Raji (cell line): Measurements from ENCODE around the gene VIM.

Experiments used
- POLR2A ChIP-seq: IDR thresholded peaks from 2 replicates; pipeline ENCODE4 v1.6.1; 2011; ENCODE audit warnings: low read depth, low read length, control low read depth; ENCODE audit not compliant: insufficient read depth

Gene VIM

DNA sequence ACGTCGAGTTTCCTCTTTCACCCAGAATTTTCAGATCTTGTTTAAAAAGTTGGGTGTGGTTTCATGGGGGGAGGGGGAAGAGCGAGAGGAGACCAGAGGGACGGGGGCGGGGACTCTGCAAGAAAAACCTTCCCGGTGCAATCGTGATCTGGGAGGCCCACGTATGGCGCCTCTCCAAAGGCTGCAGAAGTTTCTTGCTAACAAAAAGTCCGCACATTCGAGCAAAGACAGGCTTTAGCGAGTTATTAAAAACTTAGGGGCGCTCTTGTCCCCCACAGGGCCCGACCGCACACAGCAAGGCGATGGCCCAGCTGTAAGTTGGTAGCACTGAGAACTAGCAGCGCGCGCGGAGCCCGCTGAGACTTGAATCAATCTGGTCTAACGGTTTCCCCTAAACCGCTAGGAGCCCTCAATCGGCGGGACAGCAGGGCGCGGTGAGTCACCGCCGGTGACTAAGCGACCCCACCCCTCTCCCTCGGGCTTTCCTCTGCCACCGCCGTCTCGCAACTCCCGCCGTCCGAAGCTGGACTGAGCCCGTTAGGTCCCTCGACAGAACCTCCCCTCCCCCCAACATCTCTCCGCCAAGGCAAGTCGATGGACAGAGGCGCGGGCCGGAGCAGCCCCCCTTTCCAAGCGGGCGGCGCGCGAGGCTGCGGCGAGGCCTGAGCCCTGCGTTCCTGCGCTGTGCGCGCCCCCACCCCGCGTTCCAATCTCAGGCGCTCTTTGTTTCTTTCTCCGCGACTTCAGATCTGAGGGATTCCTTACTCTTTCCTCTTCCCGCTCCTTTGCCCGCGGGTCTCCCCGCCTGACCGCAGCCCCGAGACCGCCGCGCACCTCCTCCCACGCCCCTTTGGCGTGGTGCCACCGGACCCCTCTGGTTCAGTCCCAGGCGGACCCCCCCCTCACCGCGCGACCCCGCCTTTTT, at the start of gene VIM:
Gene VIM (plus strand): TSS at position 151 of the 925 bp plus-strand sequence. CDS start 1,182 bp downstream, outside the sequence.
- peak; percentile 50 for TF ChIP-seq POLR2A

DNA sequence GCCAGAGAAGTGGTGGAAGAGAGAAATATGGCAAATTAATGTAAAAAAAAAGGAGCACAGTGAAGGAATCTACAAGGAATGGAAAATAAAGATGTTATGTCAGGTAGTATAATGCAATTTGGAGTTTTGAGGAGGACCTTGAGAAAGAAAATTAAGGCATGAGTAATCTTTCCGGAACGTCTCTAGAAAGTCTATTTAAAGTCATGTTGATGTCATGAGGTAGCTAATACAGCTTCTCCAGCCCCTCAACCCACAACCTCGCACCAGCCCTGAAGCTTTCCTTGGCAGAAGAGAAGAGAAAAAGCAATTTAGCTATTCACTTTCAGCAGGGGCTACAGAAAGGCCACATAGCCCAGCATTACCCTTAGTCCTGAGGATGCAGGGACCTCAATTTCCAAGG, 49.0 kb upstream of the VIM start:
- no peak for TF ChIP-seq POLR2A

DNA sequence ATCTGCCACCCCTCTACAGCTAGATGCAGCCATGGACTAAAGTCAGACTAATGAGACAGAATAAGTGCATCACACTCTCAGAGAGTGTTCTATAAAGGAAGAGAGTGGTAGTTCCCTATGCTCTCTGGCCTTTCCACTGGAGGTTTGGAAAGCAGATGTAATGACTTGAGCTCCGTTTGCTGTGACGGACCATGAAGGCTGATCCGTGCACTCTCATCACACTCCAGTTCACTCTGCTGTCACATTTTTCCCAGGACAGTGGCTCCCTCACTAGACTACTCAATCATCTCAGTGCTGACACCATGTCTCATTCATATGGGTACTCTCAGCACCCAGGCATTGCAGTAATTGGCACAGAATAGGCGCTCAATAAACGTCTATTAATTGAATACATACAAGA, 46.9 kb upstream of the VIM start:
- no peak for TF ChIP-seq POLR2A

DNA sequence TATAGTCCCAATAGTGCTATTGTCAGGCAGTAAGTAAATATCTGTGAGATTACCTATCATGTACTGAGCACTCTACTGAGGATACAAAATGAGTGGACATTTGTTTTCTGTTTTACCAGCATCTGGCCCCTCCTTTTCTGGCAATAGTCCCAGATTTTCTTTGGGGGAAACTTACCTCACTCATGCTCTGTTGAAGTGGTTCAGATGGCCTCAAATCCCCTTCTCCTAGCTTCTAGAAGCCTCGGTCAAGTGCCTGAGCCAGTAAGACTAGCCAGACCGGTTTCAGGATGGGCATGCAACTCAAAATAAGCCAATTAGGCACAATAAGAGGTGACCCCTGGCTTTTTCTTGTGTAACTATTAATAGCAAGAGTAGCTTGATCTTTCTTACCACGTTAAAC, 46.3 kb upstream of the VIM start:
- TF ChIP-seq POLR2A, result no peak

DNA sequence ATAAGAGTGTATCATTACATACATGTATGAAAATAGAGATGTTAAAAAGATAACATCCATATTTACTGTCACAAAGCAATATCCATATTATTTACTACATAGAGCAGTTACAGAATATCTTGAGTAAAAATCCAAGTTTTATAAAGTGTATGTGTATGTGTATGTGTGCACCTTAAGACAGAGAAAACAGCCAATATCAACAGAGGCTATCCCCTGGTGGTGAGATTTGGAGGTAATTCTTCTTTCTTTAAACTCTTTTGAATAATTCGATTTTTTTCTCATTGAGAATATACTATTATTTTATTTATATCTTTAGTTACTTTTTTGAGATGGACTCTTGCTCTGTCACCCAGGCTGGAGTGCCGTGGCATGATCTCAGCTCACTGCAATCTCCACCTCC, 44.9 kb upstream of the VIM start:
- TF ChIP-seq POLR2A, result no peak

DNA sequence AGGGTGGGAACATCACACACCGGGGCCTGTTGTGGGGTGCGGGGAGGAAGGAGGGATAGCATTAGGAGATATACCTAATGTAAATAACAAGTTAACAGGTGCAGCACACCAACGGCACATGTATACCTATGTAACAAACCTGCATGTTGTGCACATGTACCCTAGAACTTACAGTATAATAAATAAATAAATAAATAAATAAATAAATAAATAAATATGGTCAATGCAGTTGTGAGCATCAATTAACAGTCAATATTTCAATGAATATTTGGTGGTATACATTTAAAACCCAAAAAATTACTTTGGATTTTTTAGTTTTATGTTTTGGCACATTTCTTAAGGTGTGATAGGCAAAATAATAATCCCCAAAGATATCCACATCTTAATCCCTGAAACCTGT, 42.2 kb upstream of the VIM start:
- no peak for TF ChIP-seq POLR2A

DNA sequence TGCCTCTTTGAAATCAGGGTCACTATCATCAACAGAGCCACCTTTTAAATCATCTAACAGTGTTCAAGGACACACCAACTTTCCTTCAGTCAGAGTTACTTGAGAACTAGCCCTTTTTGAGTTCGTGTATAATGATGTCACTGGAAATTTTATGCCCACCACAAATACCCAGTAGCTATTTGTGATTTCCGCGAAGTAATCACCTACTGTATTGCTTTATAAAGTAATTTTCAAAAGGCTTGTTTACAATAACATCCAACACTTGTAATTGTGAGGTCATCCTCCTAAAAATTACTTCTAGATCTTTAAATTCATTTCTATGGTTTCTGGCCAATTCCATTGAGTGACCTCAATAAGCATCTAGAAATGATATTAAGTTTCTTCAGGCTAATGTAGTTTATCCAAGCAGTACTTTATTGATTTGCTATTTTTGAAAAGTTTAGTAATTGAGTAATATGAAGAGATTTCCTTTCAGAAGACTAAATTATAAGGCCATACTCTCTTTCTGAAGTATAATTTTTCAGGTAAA, 39.3 kb upstream of the VIM start:
- TF ChIP-seq POLR2A, result no peak

DNA sequence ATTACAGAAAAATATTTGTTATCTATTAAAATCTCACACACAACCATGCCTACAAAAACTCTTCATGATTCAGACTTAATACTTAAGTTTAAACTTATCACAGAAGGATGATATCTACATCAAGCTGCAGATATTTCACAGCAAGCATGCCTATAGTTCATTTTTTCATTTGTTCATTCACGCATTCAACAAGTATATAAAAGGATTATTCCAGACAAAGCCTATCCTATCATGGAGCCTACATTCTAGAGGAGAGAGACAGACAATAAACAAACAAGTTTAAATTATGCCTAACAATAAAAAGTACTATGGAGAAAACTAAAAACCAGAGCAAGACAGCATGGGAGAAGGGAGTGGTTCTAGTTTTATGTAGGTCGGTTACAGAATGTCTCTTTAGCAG, 37.4 kb upstream of the VIM start:
- no peak for TF ChIP-seq POLR2A

DNA sequence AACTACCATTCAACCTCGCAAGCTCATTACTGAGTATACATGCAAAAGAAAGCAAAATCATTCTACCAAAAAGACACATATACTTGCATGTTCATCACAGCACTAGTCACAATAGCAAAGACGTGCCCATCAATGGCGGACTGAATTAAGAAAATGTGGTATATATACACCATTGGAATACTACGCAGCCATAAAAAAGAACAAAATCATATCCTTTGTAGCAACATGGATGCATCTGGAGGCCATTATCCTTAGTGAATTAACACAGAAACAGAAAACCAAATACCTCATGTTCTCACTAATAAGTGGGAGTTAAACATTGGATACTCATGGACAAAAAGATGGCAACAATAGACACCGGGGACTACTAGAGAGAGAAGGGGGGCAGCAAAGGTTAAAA, 33.0 kb upstream of the VIM start:
- no peak for TF ChIP-seq POLR2A

DNA sequence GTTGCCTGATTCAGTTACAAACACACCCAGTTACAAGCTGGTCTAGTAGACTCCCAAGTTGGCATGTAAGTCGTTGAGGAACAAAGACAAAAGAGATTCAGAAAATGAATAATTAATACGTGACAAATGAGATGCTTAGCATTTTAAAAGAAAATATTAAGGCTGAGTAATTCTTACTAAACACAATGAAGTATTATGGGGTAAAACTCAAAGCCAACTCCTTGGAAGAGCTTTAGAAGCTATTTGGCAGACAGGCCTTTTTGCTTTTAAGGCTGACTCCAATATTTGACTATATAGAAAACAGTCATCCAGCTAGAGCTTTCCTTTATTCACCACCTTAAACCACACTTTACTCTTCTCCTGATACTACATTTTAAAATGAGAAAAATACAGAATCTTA, 32.0 kb upstream of the VIM start:
- TF ChIP-seq POLR2A, result no peak

DNA sequence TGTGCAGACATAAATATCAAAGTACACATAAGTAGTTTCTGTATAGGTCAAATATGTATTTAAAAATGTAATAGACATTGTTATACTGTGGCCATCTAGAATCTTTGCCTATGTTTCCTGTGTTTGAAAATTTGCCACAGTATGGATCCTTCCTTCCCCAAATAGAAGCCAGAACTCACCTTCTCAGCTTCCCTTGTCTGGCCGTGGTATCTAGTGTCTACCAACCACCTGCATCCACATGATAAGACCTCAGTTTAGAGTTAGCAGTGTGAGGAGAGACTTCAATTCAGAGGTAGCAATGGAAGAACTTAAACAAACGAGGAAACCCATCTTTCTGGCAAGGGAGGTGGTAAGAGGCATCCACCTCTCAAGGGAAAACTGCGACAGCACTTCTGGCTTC, 31.5 kb upstream of the VIM start:
- TF ChIP-seq POLR2A, result no peak

DNA sequence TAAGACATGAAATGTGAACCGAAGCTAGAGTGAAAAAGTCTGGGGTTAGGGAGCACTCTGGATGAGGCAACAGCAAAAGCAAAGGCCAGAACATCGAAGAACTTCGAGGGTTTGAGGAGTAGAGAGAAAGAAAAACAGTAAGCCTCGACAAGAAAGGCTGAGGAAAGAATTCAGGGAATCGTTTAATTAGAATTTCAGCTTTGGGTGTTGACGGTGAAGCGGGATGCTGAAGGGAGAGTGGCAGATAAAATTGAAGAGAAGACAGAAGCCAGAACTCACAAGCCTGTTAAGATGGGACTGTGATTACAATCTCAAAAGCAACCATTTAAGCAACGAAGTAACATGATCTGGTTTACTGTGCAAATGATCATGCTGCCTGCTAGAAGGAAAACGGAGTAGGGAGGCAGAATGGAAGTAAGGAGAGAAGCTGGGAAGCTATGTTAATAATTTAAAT, 28.7 kb upstream of the VIM start:
- no peak for TF ChIP-seq POLR2A

DNA sequence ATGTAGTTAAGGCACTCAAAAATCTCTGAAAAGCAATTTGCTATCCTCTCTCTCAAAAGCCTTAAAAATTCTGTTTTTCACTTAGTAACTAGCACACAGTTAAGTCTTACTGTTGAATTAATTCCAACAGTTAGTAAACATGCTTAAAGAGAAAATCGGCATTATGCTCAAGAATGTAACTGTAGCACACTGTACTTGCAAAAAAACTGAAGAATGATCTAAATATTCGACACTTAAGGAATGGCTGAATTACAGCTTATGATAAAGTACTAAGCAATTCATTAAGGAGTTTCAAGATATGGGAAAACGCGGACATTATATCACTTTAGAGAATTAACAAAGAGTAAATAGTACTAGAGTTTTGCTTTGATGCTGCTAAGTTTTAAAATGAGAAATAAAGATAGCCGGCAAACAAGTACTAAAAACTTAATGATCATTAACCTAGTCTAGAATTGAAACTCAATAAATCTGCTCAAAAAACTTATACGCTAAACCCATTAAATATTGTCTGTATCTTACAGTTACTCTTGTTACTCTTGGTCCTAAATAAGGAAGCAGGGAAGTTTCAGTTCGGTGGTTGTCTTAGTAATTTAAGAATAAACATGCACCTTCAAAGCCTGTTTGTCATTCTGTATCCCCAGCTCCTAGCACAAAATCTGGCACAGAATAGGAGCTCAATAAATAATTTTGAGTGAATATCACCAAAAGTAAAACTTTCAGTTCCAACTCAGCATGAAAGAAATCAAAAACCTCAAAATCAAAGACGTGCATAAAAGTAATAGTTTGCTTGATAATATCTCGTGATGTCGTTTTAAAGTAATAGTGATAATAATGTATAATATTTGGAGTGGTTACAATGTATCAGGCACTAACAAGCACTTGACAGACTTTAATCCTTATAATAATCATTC, 27.8 kb upstream of the VIM start:
- no peak for TF ChIP-seq POLR2A

DNA sequence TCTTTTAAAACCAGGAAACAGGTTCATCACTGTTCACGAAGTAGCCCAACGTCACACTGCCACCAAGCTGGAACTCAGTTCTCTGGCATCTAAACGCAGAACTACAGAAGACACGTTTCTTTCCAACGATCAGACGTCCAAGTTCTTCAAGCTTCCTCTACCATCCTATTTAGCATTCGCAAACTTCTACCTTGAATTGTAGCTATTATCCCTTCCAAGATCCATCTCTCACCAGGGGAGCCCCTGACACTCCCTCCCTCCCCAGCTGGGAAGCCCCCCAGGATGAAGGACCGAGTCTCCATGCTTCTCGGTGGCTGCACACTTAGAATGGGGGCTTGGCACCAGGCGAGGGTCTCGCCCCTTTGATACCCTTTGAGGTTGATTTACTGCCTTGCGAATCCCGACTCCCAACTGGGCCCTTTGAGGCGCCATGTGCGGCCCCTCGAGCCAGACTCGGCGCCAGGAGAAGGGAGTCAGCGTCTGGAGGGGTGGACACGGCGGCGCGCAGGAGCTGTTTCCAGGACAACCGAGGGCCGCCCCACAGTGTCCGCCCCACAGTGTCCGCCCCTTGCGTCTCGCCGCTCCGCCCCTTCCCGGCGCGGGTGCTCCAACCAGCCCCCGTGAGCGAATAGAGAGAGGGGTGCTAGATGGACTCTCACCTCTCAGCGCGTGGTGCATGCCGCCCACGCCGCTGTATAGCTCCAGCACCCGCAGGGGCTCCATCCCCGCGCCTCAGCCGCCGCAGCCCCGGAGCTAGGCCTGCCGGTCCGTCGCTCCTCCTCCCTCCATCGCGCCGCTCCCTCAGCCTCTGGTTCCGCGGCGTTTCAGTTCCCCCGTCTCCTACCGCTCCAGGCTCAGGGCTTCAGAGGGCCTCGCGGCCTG, 26.9 kb upstream of the VIM start, which contains the start of gene TRDMT1:
Gene TRDMT1 (minus strand): TSS at position 761 of the 882 bp plus-strand sequence. CDS start 38 bp downstream, at position 723.
- peak; percentile 47; the same call in 1 of the 2 replicates for TF ChIP-seq POLR2A
